Smooth muscle cell (in vitro differentiated cells): ENCODE results near the gene MITF. TPM values are rescaled to one million over a fixed set of nuclear protein-coding genes. Genes with fewer than 3 reads are reported as not detected.
A peak's percentile ranks its signal among the peaks of the same experiment; 100 is the strongest.

Experiments
- DNase-seq: peaks from one replicate; lab custom pipeline; 2025; ENCODE audit not compliant: unreplicated experiment; lab: John Stamatoyannopoulos, UW
- H2AFZ ChIP-seq: fragments of 200-600 bp; sonication (generic); 2 replicates; pipeline ENCODE4 v1.6.0; 2016; ENCODE audit warnings: antibody characterized with exemption, low read depth, mild to moderate bottlenecking
- H3F3A ChIP-seq: fragments of 200-600 bp; sonication (generic); 2 replicates; pipeline ENCODE4 v1.6.0; 2017; ENCODE audit warnings: antibody characterized with exemption, low read depth
- H3K27ac ChIP-seq: fragments of 200-600 bp; sonication (generic); 2 replicates; pipeline ENCODE4 v1.5.1; 2016; ENCODE audit warnings: low read depth, mild to moderate bottlenecking
- H3K27me3 ChIP-seq: fragments of 200-600 bp; sonication (generic); 2 replicates; pipeline ENCODE4 v1.6.1; 2016; ENCODE audit warnings: low read depth, mild to moderate bottlenecking
- H3K36me3 ChIP-seq: fragments of 200-600 bp; sonication (generic); 2 replicates; pipeline ENCODE4 v1.5.1; 2016; ENCODE audit warnings: low read depth
- H3K4me1 ChIP-seq: fragments of 200-600 bp; sonication (generic); 2 replicates; pipeline ENCODE4 v1.5.1; 2016; ENCODE audit warnings: low read depth
- H3K4me2 ChIP-seq: fragments of 200-600 bp; sonication (generic); 2 replicates; pipeline ENCODE4 v1.6.0; 2016; ENCODE audit warnings: mild to moderate bottlenecking
- H3K4me3 ChIP-seq: fragments of 200-600 bp; sonication (generic); 2 replicates; pipeline ENCODE4 v1.5.1; 2016; ENCODE audit warnings: mild to moderate bottlenecking
- H3K79me2 ChIP-seq: fragments of 200-600 bp; sonication (generic); 2 replicates; pipeline ENCODE4 v1.6.0; 2016; ENCODE audit warnings: low read depth, mild to moderate bottlenecking
- H3K9ac ChIP-seq: fragments of 200-600 bp; sonication (generic); 2 replicates; pipeline ENCODE4 v1.6.0; 2016; ENCODE audit warnings: low read depth
- H3K9me3 ChIP-seq: fragments of 200-600 bp; sonication (generic); replicated peaks from 2 replicates; pipeline ENCODE4 v1.5.1; 2016; ENCODE audit warnings: low read depth
- H4K20me1 ChIP-seq: fragments of 200-600 bp; sonication (generic); 2 replicates; pipeline ENCODE4 v1.6.0; 2016; ENCODE audit warnings: low read depth
- WGBS: methylation state at CpG from one replicate; pipeline ENCODE4 v1.1.7; 2016; ENCODE audit warnings: low lambda C conversion rate; 5-methylcytosine and 5-hydroxymethylcytosine counted together
- polyA plus RNA-seq: library from polyadenylated mRNA; unstranded; fragments of >200 nt; fragmentation: Nextera tagmentation; extraction: Ambion mirVana; gene quantifications from 2 replicates; pipeline ENCODE4 v1.2.1, GENCODE V29; 2016
- total RNA-seq: library from RNA; depleted of rRNA; stranded (reverse); fragments of >200 nt; gene quantifications from 2 replicates; pipeline ENCODE4 v1.2.3, GENCODE V29; 2014
- TF ChIP-seq, protein P1 (sequence below): fragments of 200-600 bp; sonication (generic); IDR thresholded peaks from 2 replicates; pipeline ENCODE4 v1.5.1; 2017; ENCODE audit warnings: borderline replicate concordance, mild to moderate bottlenecking, antibody characterized with exemption; ENCODE audit not compliant: insufficient read depth, poor library complexity, severe bottlenecking

MITF gene
- total and polyA plus RNA-seq, 2 experiments from 2014 or later = 2.3 to 3.1 TPM

DNA sequence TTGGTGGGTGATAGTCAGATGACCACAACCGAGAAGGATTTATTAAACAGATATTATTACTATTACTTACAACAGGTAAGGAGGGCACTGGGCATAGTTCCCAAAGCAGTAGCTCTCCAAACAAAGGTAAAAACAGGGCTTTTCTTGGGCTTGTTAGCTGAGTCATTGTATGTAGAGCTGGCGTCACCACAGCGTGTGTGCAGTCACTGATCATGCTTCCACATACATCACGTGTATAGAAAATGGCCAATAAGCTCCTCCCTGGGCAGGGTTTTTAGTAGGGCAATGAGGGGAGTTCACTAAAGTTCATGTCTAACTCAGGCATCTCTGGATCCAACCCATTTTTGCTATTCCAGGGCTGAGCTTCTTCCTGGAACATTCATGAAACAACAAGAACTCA lies 254.5 kb downstream of the MITF start:
- no peak for DNase-seq

DNA sequence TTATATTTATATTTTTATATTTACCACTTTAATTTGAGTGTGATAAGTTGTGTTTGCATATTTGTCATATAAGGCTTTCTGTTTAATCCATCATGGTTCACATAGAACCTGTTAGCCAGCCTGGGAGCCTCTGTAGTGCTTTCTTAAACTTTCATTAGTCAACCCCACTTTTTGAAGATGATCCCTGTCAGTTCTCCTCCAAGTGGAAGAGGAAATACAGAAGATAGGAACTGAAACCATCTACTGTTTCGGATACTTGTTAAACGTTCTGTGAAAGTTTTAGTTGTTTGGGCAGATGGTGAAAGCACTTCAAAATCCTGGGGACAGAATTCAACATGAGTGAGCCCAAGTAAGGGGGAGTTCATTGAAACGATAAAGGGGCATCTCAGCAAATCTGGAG lies 255.7 kb downstream of the MITF start:
- no peak overlapping the region for H3K27ac ChIP-seq
- no peaks in the 10 kb centered on the region for H3F3A ChIP-seq
- TF ChIP-seq, protein P1, sequence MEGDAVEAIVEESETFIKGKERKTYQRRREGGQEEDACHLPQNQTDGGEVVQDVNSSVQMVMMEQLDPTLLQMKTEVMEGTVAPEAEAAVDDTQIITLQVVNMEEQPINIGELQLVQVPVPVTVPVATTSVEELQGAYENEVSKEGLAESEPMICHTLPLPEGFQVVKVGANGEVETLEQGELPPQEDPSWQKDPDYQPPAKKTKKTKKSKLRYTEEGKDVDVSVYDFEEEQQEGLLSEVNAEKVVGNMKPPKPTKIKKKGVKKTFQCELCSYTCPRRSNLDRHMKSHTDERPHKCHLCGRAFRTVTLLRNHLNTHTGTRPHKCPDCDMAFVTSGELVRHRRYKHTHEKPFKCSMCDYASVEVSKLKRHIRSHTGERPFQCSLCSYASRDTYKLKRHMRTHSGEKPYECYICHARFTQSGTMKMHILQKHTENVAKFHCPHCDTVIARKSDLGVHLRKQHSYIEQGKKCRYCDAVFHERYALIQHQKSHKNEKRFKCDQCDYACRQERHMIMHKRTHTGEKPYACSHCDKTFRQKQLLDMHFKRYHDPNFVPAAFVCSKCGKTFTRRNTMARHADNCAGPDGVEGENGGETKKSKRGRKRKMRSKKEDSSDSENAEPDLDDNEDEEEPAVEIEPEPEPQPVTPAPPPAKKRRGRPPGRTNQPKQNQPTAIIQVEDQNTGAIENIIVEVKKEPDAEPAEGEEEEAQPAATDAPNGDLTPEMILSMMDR = no peak
- H3K36me3 ChIP-seq = no peaks in the 10 kb centered on the region
- H3K4me2 ChIP-seq = no peak overlapping the region
- WGBS = 79% methylated on average over 3 of the region's 3 CpGs
- H3K9ac ChIP-seq = no peak overlapping the region
- no peak for DNase-seq
- H4K20me1 ChIP-seq = no peaks in the 10 kb centered on the region
- no peaks in the 10 kb centered on the region for H3K4me1 ChIP-seq
- H3K9me3 ChIP-seq = no peaks in the 10 kb centered on the region
- no peak overlapping the region for H2AFZ ChIP-seq
- no peak overlapping the region for H3K4me3 ChIP-seq
- H3K27me3 ChIP-seq = no peaks in the 10 kb centered on the region
- no peaks in the 10 kb centered on the region for H3K79me2 ChIP-seq

More for the DNA sequence above, 254.5 kb downstream of the MITF start:
- Histone ChIP-seq H3F3A (no peaks in the 10 kb centered on the region), H3K9me3 (no peaks in the 10 kb centered on the region), H3K4me3 (no peak overlapping the region), H3K9ac (no peak overlapping the region), H3K4me1 (no peaks in the 10 kb centered on the region), H3K36me3 (no peaks in the 10 kb centered on the region), H2AFZ (no peak overlapping the region), H3K27me3 (no peaks in the 10 kb centered on the region), H3K79me2 (no peaks in the 10 kb centered on the region), H3K27ac (no peak overlapping the region), H3K4me2 (no peak overlapping the region), H4K20me1 (no peaks in the 10 kb centered on the region)
- WGBS = 94% methylated on average over 4 of the region's 4 CpGs
- TF ChIP-seq, protein P1 = no peak

DNA sequence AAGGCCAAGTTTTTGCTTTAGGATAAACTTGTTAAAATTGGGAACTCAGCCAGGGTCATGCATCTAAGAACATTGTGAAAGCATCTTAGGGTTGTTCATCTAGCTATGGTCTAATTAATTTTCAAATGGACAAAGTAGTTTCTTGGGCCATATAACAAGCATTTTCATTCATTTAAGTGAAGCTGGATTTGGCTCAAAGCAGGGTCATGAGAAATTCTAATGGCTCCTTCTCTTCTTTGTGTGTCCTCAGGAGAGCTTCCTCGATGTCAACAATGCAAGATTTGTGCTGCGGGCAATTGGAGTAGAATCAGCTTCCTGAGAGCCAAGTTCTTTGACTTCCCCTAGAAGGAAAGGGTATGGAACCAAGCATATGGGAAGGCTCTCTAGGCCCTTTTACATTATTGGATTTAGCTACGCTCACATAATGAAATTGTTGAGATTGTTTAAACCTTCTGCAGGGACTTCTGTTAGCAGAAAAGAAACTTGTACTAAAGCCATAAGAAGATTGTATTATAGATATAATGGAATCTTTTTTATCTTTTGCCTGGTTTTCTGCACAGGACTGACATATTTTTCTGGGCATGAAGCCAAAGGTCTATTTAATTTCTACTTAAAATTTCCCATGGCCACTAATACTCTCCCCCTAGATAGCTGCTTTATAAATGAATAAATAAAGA lies 258.5 kb downstream of the MITF start:
- Histone ChIP-seq H3K79me2 (no peaks in the 10 kb centered on the region), H2AFZ (no peak overlapping the region), H3F3A (no peaks in the 10 kb centered on the region), H3K4me3 (no peak overlapping the region), H3K27ac (no peak overlapping the region), H3K36me3 (no peaks in the 10 kb centered on the region), H3K4me2 (no peak overlapping the region), H3K4me1 (peaks cover 5% of the 10 kb centered on the region), H3K27me3 (no peaks in the 10 kb centered on the region), H3K9ac (no peak overlapping the region), H4K20me1 (no peaks in the 10 kb centered on the region), H3K9me3 (no peaks in the 10 kb centered on the region)
- WGBS = 88% methylated on average over 3 of the region's 3 CpGs
- no peak for DNase-seq
- TF ChIP-seq, protein P1 = no peak

DNA sequence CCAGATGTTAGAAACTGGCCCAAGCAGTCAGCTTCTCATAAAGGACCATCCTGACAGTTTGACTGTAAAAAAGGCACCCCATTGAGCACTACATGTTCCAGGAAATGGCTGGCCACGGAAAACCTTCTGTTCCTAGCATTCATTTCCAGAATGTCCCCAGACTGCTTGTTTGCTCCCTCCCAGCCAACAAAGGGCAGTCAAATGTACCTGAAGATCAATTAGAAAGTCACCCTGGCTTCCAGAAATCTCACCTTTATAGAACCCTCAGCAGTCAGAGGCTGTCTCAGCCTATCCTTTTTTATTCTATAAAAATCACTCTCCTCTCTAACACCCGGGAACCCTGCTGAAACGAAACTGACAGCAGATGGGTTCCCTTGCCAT lies 259.5 kb downstream of the MITF start:
- no peak for DNase-seq
- 50% methylated on average over 3 of the region's 3 CpGs for WGBS
- Histone ChIP-seq H2AFZ (peak overlapping the region; percentile 16), H3K4me2 (peak overlapping the region; percentile 7), H3K9ac (no peak overlapping the region), H3F3A (no peaks in the 10 kb centered on the region), H3K79me2 (no peaks in the 10 kb centered on the region), H3K4me1 (peaks cover 5% of the 10 kb centered on the region), H3K27ac (no peak overlapping the region), H3K9me3 (no peaks in the 10 kb centered on the region), H3K36me3 (no peaks in the 10 kb centered on the region), H3K27me3 (no peaks in the 10 kb centered on the region), H3K4me3 (no peak overlapping the region), H4K20me1 (no peaks in the 10 kb centered on the region)
- TF ChIP-seq, protein P1 = no peak
